LNCaP clone FGC (cell line): ENCODE results near the gene IGF2BP3.

Experiments used
- DNase-seq: peaks from one replicate; pipeline ENCODE4 v3.0.0-alpha.2; 2011; ENCODE audit warnings: low read depth
- H3K4me3 ChIP-seq: 2 replicates; pipeline ENCODE4 v1.5.1; 2011; ENCODE audit warnings: mild to moderate bottlenecking, low read depth, low read length, control low read depth
- CTCF ChIP-seq: IDR thresholded peaks from 2 replicates; pipeline ENCODE4 v1.5.1; 2012; ENCODE audit warnings: mild to moderate bottlenecking; ENCODE audit not compliant: control insufficient read depth, insufficient read depth; ENCODE audit errors: extremely low read depth

Gene IGF2BP3

GRCh38 chr7:23371654-23372053, 98.6 kb downstream of the IGF2BP3 start:
- H3K4me3 ChIP-seq = no peak overlapping the region
- no peak for DNase-seq
- no peak for TF ChIP-seq CTCF

- no peak for TF ChIP-seq CTCF
- no peak overlapping the region for H3K4me3 ChIP-seq
- DNase-seq = no peak
These were observed 100.4 kb downstream of the IGF2BP3 start for GRCh38 chr7:23369695-23370404.

GRCh38 chr7:23369100-23369499, 101.2 kb downstream of the IGF2BP3 start:
- no peak for DNase-seq
- H3K4me3 ChIP-seq = no peak overlapping the region
- TF ChIP-seq CTCF = no peak

GRCh38 chr7:23358152-23358674, 112.1 kb downstream of the IGF2BP3 start:
- no peak for TF ChIP-seq CTCF
- H3K4me3 ChIP-seq = no peak overlapping the region
- no peak for DNase-seq

- peak; percentile 49 for TF ChIP-seq CTCF
- H3K4me3 ChIP-seq = no peak overlapping the region
- peak; percentile 21 for DNase-seq
These were observed 112.8 kb downstream of the IGF2BP3 start for GRCh38 chr7:23357190-23358093.

GRCh38 chr7:23356726-23357125, 113.6 kb downstream of the IGF2BP3 start:
- DNase-seq = no peak
- H3K4me3 ChIP-seq = no peak overlapping the region
- TF ChIP-seq CTCF = no peak
